HG03439 (cell line): ENCODE results near the gene BTK.
"Not testable (repeated sequence)": the region's sequence is repeated elsewhere in the genome, so short reads cannot be mapped to it uniquely, and the experiment has no call there.

Source experiments
- ATAC-seq: cut with Tn5 transposase; IDR thresholded peaks from one replicate; pipeline ENCODE4 v1.9.1; 2021; ENCODE audit warnings: mild to moderate bottlenecking, moderate library complexity; ENCODE audit not compliant: unreplicated experiment

The BTK gene

GRCh38 chrX:101348452-101349192, 37.4 kb downstream of the BTK start, which contains the start of gene TIMM8A:
Gene TIMM8A (minus strand): TSS chrX:101348742. CDS start chrX:101348664, 78 bp downstream.
- peak; percentile 98 for ATAC-seq

- peak; percentile 13 for ATAC-seq
These were observed 38.0 kb downstream of the BTK start for GRCh38 chrX:101347859-101348451.

- no peak for ATAC-seq
These were observed 48.2 kb downstream of the BTK start for GRCh38 chrX:101337776-101338271.

- ATAC-seq: not testable (repeated sequence)
These were observed 51.7 kb downstream of the BTK start for GRCh38 chrX:101334310-101334709.

GRCh38 chrX:101326600-101326999, 59.4 kb downstream of the BTK start:
- not testable (repeated sequence) for ATAC-seq

GRCh38 chrX:101303790-101304189, 82.2 kb downstream of the BTK start:
- ATAC-seq: no peak
